ENCODE results near the gene ATR. TPM values are rescaled to one million over a fixed set of nuclear protein-coding genes. Genes with fewer than 3 reads are reported as not detected.

ATR gene
- total RNA-seq, 1 experiment from 2014 or later, result 24.7 TPM

DNA sequence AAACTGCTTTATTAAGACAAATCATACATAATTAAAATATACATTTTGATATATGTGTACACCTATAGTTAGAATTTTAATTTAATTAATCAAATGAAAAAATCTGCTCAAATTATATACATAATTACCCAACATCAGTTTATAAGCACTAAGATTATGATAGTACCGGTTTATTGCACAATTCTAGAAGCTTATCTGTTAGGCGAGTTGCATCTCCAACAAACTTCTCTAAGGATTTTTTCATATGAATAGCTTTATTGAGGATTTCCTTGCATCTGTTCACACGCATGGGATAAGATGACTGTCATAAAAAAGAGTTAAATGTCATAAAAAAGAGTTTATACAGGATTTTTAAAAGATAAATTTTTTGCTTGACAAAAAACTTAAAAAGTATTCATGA is 110.8 kb downstream of the ATR start:
- Histone ChIP-seq H3K27me3 (ENCODE audit: insufficient read depth, low read length) (no peaks in the 10 kb centered on the region), H3K79me2 (ENCODE audit: insufficient read depth, low read length) (no peaks in the 10 kb centered on the region), H3K4me1 (ENCODE audit: control insufficient read depth in 1 of 2, insufficient read depth in 2 of 2, low read length in 2 of 2) (no peaks in the 10 kb centered on the region), H3K4me3 (replicated peaks in 1 of 2; ENCODE audit: low read depth in 1 of 2, low read length in 2 of 2) (no peak overlapping the region), H3K9me2 (ENCODE audit: insufficient read depth) (no peaks in the 10 kb centered on the region), H3K9me3 (ENCODE audit: control insufficient read depth in 1 of 2, insufficient read depth in 1 of 2, low read depth in 1 of 2, low read length in 2 of 2) (no peaks in the 10 kb centered on the region), H3K4me2 (ENCODE audit: low read length) (no peak overlapping the region), H4K20me1 (ENCODE audit: insufficient read depth) (no peaks in the 10 kb centered on the region), H3K27ac (ENCODE audit: low read depth, low read length) (no peak overlapping the region), H3K36me3 (ENCODE audit: control insufficient read depth in 1 of 2, insufficient read depth in 2 of 2, low read length in 2 of 2) (no peaks in the 10 kb centered on the region), H2AFZ (ENCODE audit: low read depth, low read length, poor library complexity, severe bottlenecking) (no peak overlapping the region), H3K9ac (ENCODE audit: low read length) (no peak overlapping the region)
- BruUV-seq (replicated peaks), result no TSS peak
- ChIA-PET POLR2A (no interaction called here), CTCF (no interaction called here), RAD21 (ENCODE audit: low non-redundant PET in 1 of 2, low total read pairs in 2 of 2, uncharacterized antibody in 2 of 2, unreplicated experiment in 2 of 2) (no interaction called here)
- intact Hi-C loops (cut with micrococcal nuclease), result no loop called here
- ATAC-seq (no peak), DNase-seq (ENCODE audit: low read depth, low spot score) (no peak)
- TF ChIP-seq JUND (IDR thresholded peaks at IDR 0.05) (no peak), YY1 (IDR thresholded peaks at IDR 0.05; ENCODE audit: extremely low read depth, insufficient replicate concordance, low read depth, low read length) (no peak), RAD21 (IDR thresholded peaks at IDR 0.05; ENCODE audit: low read depth) (no peak), SRF (IDR thresholded peaks at IDR 0.05; ENCODE audit: low read depth) (no peak), ELF1 (IDR thresholded peaks at IDR 0.05; ENCODE audit: borderline replicate concordance, low read depth) (no peak), POLR2A (IDR thresholded peaks at IDR 0.05; ENCODE audit: borderline replicate concordance, extremely low read depth, insufficient read depth, insufficient read length) (no peak), SIN3A (IDR thresholded peaks at IDR 0.05; ENCODE audit: low read depth) (no peak), POLR2AphosphoS5 (IDR thresholded peaks at IDR 0.05; ENCODE audit: low read depth, low read length) (no peak), TCF7L2 (IDR thresholded peaks at IDR 0.05; ENCODE audit: borderline replicate concordance, extremely low read depth, insufficient read depth, insufficient read length) (no peak), ZFX (IDR thresholded peaks at IDR 0.05) (no peak), FOSL1 (IDR thresholded peaks at IDR 0.05; ENCODE audit: low read depth) (no peak), EZH2 (IDR thresholded peaks at IDR 0.05) (no peak)
- TF ChIP-seq, protein P1, sequence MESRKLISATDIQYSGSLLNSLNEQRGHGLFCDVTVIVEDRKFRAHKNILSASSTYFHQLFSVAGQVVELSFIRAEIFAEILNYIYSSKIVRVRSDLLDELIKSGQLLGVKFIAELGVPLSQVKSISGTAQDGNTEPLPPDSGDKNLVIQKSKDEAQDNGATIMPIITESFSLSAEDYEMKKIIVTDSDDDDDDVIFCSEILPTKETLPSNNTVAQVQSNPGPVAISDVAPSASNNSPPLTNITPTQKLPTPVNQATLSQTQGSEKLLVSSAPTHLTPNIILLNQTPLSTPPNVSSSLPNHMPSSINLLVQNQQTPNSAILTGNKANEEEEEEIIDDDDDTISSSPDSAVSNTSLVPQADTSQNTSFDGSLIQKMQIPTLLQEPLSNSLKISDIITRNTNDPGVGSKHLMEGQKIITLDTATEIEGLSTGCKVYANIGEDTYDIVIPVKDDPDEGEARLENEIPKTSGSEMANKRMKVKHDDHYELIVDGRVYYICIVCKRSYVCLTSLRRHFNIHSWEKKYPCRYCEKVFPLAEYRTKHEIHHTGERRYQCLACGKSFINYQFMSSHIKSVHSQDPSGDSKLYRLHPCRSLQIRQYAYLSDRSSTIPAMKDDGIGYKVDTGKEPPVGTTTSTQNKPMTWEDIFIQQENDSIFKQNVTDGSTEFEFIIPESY (IDR thresholded peaks at IDR 0.05; ENCODE audit: extremely low read depth, insufficient replicate concordance, low read length), result no peak
- TF ChIP-seq, protein P2, sequence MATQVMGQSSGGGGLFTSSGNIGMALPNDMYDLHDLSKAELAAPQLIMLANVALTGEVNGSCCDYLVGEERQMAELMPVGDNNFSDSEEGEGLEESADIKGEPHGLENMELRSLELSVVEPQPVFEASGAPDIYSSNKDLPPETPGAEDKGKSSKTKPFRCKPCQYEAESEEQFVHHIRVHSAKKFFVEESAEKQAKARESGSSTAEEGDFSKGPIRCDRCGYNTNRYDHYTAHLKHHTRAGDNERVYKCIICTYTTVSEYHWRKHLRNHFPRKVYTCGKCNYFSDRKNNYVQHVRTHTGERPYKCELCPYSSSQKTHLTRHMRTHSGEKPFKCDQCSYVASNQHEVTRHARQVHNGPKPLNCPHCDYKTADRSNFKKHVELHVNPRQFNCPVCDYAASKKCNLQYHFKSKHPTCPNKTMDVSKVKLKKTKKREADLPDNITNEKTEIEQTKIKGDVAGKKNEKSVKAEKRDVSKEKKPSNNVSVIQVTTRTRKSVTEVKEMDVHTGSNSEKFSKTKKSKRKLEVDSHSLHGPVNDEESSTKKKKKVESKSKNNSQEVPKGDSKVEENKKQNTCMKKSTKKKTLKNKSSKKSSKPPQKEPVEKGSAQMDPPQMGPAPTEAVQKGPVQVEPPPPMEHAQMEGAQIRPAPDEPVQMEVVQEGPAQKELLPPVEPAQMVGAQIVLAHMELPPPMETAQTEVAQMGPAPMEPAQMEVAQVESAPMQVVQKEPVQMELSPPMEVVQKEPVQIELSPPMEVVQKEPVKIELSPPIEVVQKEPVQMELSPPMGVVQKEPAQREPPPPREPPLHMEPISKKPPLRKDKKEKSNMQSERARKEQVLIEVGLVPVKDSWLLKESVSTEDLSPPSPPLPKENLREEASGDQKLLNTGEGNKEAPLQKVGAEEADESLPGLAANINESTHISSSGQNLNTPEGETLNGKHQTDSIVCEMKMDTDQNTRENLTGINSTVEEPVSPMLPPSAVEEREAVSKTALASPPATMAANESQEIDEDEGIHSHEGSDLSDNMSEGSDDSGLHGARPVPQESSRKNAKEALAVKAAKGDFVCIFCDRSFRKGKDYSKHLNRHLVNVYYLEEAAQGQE (IDR thresholded peaks at IDR 0.05; ENCODE audit: low read depth), result no peak

Measured in HCT116 (cell line).